ENCODE data around the gene KIF22. TPM values are rescaled to one million over a fixed set of nuclear protein-coding genes. Genes with fewer than 3 reads are reported as not detected.

Gene KIF22
- total RNA-seq, 6 experiments from 2014 or later = 26.4 to 50.3 (median 48.9) TPM

GRCh38 chr16:29804020-29804419, 13.5 kb downstream of the KIF22 start:
- peaks cover 6% of the 10 kb centered on the region for H3K27me3 Mint-ChIP-seq (ENCODE audit: insufficient read depth)
- H3K36me3 Mint-ChIP-seq (ENCODE audit: low read depth) = peaks cover 17% of the 10 kb centered on the region
- H3K27ac Mint-ChIP-seq = peak overlapping the region; percentile 72
- H3K4me1 Mint-ChIP-seq (ENCODE audit: low read depth) = peaks cover 37% of the 10 kb centered on the region
- DNase-seq = no peak
- H3K9me3 Mint-ChIP-seq = no peaks in the 10 kb centered on the region
- peak overlapping the region; percentile 97 for H3K4me3 Mint-ChIP-seq
- no peak for TF ChIP-seq CTCF (IDR thresholded peaks at IDR 0.05)

DNA sequence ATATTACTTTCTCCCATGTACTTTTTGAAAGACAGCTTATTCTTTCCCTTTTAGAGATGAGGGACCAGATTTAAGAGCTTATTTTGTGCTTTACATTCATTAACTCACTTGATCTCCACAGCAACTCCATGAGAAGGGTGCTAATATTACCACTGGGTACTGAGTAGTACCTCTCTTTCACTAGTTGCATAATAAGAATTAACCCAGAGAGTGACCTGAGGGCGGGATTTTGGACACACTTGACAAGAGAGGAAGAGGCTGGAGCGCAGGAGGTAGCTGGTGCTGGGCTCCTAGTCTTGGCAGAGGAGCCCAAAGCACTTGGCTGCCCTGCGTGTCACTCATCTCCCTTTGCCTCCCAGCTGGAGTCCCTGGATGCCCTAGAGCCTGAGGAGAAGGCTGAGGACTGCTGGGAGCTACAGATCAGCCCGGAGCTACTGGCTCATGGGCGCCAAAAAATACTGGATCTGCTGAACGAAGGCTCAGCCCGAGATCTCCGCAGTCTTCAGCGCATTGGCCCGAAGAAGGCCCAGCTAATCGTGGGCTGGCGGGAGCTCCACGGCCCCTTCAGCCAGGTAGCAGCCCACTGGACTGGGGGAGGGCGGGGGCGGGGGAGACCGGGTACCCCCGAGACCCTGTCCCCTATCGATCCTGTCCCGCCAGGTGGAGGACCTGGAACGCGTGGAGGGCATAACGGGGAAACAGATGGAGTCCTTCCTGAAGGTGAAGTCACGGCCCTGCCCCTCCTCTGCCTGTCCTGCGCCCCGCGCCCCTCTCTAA, 14.1 kb downstream of the KIF22 start:
- H3K36me3 Mint-ChIP-seq (ENCODE audit: low read depth) = peaks cover 17% of the 10 kb centered on the region
- TF ChIP-seq CTCF (IDR thresholded peaks at IDR 0.05) = no peak
- no peak for DNase-seq

DNA sequence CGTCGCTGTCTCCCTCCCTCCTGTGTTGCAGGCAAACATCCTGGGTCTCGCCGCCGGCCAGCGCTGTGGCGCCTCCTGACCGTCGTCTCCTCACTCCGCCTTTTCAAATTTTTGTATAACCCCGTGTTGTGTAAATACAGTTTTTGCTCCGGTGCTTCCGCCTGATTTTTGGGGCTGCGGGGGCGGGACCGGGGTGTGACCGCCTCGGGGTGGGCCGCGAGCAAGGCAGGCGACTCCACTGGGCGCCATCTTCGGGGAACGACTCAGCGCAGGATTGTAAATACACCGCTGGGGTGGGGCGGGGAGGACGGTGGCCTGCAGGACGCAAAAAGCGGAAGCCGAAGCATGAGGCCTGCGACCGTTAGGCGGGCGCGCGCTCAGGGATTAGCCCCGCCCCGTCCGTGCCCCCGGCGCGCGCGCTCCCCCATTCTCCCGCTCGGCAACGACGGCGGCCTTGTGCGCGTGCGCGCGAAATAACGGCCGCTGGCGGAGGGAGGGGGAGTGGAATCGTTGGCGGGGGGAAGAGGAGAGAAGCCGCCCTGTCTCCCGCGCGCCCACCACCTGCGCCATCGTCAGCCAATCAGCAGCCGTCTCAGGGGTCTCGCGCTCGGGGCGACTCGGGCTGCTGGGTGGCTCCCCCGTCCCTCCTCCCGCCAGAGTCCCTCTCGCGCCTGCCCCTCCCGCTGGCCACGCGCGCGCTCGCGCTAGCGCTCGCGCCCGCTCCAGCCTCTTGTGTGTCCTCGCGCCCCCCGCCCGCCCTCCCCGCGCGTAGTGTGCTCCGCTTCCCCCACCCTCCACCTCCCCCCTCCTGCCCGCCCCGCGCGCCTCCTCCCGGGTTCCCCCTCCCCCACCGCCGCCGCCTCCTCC, 14.9 kb downstream of the KIF22 start:
- Mint-ChIP-seq H3K4me1 (ENCODE audit: low read depth) (peaks cover 48% of the 10 kb centered on the region), H3K27ac (peak overlapping the region; percentile 99), H3K36me3 (ENCODE audit: low read depth) (peaks cover 17% of the 10 kb centered on the region), H3K27me3 (ENCODE audit: insufficient read depth) (peaks cover 6% of the 10 kb centered on the region), H3K4me3 (peak overlapping the region; percentile 97), H3K9me3 (no peaks in the 10 kb centered on the region)
- peak; percentile 20; the same call in 1 of the 2 replicates for TF ChIP-seq CTCF (IDR thresholded peaks at IDR 0.05)
- peak; percentile 97 for DNase-seq

More for the DNA sequence above, 14.1 kb downstream of the KIF22 start:
- Mint-ChIP-seq H3K27me3 (ENCODE audit: insufficient read depth) (peaks cover 6% of the 10 kb centered on the region), H3K9me3 (no peaks in the 10 kb centered on the region), H3K4me3 (peak overlapping the region; percentile 97), H3K4me1 (ENCODE audit: low read depth) (peaks cover 40% of the 10 kb centered on the region), H3K27ac (peak overlapping the region; percentile 99)

GRCh38 chr16:29806099-29806579, 15.6 kb downstream of the KIF22 start, which contains the start of gene MAZ:
MAZ (plus strand) TSS chr16:29806529; CDS start chr16:29806702, 173 bp downstream.
- no peak for TF ChIP-seq CTCF (IDR thresholded peaks at IDR 0.05)
- Mint-ChIP-seq H3K4me1 (ENCODE audit: low read depth) (peaks cover 55% of the 10 kb centered on the region), H3K27ac (peak within 1 kb of the TSS; percentile 99), H3K36me3 (ENCODE audit: low read depth) (peaks cover 17% of the 10 kb centered on the region), H3K27me3 (ENCODE audit: insufficient read depth) (peaks cover 6% of the 10 kb centered on the region), H3K4me3 (peak within 1 kb of the TSS; percentile 97), H3K9me3 (no peaks in the 10 kb centered on the region)
- peak; percentile 85 for DNase-seq

- Mint-ChIP-seq H3K27ac (peak overlapping the region; percentile 90), H3K27me3 (ENCODE audit: insufficient read depth) (peaks cover 6% of the 10 kb centered on the region), H3K9me3 (no peaks in the 10 kb centered on the region), H3K36me3 (ENCODE audit: low read depth) (peaks cover 12% of the 10 kb centered on the region), H3K4me3 (peak overlapping the region; percentile 94), H3K4me1 (ENCODE audit: low read depth) (peaks cover 62% of the 10 kb centered on the region)
- no peak for DNase-seq
- no peak for TF ChIP-seq CTCF (IDR thresholded peaks at IDR 0.05)
Observed at GRCh38 chr16:29806641-29807425, 16.3 kb downstream of the KIF22 start.

Data from HFFc6 (cell line).